CD4-positive, alpha-beta T cell treated with Interferon gamma for 1 hour (primary cell): ENCODE results near the gene FGF14.

Experiments used
- DNase-seq: peaks from one replicate; pipeline ENCODE4 v3.0.0-alpha.2; 2020

FGF14 gene

DNA sequence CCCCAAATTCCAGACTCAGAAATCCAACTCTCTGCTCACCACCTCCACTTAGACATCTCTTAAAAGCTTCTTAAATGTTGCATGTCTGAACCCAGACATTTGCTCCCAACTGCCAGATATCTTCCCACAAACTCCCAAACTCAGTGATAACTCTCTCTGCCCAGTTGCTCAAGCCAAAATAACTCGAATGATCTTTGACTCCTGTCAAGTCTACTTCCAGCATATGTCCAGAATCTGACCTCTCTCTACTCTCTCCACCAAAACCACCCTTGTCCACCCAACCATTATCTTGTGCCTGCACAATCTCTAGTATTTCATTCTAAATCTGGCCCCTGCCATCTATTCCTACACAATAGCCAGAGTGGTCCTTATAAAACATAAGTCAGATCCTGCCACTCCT is 99.3 kb downstream of the FGF14 start:
- no peak for DNase-seq

DNA sequence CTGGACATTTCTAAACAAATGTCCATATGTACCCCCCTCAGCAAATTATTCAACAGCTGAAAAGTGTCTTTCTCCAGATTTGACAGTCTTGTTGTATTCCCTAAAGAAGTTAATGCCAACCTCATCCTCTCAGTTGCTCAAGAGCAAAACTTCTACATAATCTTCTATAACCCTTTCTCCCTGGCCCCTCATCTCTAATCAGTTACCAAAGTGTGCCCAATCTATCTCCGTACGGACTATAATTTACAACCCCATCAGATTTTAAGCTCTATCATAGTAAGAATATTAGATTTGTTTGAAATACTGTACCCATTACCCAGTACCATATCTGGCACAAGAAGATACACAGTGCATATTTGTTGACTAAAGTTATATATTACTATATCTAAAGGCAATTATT is 101.5 kb downstream of the FGF14 start:
- no peak for DNase-seq

DNA sequence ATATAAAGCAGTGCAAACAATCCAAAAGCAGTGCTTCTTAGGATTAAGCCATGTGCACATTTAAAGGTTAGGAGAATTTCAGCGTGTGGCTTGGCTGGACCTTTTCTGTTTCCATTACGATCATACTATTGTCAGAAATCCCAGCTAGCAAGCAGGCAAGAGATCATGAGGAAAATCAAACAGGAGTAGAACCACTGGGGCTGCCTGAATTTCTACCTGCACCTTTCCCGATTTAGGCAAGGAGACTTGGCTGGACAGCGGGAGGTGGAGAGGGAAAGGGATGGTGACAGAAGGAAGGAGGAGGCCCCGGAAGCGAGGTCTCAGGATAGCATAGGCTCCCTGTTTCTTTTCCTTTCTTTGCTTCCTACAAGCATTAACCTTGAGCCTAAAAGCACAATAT is 102.5 kb downstream of the FGF14 start:
- no peak for DNase-seq

DNA sequence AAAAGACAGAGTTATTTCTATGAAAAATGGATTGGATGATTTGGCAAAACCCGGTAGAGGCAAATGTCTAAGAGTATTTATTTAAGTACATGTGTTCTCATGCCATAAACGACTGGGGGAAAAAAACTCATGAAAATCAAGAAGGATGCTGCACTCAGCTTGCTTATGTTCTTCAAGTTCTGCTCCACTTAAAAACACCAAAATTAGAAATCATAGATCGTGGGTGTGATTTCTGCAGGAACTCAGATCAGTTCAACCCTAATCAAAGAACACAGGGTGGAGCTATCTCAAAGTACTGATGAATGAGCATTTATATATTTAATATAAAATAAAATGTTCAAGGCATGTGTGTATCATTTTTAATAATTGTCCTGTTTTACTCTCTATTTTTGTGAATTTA is 103.8 kb downstream of the FGF14 start:
- DNase-seq, result no peak

DNA sequence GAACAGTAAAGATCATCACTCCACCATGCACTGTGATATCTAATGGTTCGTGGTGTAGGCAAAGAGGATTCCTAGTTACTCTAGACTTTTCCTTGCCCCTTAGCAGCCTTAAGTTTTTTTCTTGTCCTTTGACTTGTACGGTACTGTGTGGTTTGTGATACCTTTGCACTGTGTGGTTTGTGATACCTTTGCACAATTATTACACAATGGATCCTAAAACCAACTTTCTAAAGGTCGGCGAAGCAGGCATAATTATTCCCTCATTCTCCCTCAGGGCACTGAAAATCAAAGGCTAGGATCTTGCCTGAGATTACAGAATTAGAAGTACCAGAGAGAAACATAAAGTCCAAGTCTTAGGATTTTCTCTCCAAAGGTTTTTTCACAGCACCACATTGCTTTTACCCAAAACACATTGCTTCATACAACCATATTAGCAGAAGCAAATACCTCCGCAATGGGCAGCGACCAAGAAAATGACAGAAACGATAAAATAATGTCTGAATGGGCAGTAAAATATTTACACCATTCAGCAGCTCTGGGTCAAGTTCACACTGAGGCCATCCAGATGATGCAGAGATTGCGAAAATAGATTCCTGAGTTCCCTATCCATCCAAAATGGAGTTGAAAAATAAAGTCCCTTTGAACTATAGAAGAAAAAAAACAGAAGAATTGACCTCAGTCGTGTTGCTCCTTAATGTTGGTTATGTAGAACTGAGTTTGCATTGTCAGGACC is 106.4 kb downstream of the FGF14 start:
- DNase-seq, result no peak

DNA sequence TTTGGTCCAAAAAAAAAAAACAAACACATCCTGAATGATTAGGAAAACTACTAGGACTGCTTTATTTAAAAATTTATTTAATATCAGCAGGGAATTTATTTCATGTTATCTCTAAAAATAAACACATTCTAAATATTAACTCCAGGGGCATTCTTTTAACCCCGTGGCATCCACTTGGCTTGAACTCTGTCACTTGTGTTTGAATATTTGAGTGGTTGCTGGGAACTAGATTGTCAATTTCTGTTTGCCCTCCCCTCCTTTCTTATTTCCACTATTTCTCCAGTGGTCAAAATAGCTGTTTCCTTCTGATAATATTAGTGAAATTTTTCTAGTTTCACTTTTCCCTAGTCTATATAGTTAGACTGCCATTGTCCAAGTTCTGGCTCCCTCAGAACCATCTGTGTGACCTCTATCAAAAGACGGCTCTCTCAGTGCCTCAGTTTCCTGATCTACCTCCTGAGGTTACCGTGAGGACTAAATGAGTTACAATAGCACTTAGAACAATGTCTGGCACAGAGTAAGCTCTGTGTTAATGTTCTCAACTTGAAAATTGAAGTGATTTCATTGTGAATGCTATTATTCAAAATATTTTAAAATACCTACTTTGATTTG is 107.3 kb downstream of the FGF14 start:
- no peak for DNase-seq

DNA sequence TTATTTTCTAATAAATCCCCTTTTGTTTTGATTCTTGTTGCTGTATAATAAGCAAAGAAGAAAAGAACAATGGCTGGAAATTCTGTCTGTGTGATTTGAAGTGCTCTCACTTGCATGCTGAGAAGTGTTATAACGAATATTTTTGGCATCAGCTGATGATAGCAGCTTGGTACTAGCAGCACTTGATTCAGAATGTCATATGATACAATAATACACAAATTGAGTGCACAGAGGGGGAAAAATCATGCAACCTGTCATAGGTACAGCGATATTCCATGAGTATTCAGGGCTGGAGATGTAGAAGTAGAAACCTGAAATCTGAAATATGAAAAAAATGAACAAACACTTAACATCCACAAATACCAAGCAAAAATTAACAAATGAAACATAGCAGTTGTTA is 108.1 kb downstream of the FGF14 start:
- no peak for DNase-seq

DNA sequence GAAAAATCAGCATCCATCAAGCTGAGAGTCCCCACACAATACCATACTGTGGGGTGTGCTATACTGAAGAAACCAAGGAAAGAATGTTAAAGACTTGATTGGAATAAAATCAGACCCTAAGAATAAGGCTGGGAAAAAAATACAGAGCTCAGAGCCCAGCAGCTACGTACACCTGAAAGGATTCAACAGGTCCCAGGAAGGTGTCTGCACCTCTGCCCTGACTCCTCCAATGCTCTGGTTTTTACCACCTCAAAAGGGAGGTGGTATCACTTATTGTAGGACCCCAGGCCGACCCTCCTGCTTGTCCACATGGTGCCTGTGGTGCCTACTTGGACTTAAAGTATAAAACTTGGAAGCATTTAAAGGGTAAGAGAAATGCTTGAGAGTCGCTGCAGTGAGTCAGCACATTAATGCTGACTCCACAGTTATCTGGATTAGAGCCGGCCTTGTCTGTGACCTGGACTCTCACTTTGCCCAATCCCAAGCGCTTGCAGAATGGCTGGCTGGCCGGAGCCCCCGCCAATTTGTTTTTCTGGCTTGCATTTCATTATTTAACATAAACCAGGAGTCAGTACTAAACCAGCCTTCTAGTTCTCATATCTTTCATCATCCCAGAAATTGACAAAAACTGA is 110.1 kb downstream of the FGF14 start:
- no peak for DNase-seq

DNA sequence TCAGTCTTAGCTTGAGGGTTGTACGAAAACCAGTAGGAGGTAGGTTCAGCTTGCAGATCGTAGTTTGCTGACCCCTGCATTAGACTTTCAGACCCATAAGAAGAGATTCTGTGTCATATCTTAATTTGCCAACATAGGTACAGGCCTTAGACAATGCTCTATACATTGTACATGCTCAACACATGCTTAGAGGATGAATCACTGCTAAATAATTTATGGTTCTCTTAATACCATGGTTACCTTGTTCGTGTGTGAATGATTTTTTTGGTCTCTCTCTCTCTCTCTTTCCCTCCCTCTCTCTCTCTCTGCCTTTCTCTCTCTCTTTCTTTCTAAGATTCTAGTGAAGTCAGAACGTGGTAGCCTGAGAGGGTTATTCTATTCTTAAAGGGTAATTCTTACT is 112.2 kb downstream of the FGF14 start:
- DNase-seq, result no peak

DNA sequence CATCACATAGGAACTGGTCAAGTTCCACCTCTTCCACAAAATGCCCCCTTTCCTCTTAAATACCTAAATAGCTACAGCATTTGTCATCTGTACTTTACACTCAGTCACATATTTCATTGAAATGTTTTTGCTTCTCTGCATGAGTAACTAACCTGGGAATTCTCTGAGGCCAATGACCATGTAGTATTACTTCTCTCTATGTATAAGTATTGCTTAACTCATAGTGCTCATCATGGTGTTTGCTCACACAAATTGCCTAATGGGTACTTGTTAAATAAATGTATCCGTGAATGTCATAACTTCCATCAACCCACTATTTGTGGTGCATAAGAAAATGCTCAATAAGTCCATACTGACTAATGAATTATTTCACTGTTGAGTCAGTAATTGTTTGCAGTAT is 115.5 kb downstream of the FGF14 start:
- DNase-seq, result no peak

DNA sequence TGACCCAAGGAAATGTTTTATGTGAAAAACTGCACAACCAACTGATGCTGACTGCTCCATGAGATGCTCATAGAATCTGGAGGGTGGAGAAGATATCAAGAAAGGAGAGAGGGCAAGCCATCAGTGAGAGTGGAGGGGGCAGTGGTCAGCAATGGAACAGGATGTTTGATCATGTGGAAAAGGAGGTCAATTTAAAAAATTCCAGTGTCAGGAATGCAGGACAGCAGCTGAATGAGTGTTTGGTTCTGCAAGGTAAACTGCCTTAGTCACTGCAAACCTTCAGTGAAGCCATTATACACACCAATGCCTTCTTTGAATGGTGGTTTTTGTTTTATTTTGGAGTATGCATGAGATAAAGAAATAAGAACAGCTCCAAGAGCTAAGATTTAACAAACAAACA is 121.5 kb downstream of the FGF14 start:
- DNase-seq, result no peak

DNA sequence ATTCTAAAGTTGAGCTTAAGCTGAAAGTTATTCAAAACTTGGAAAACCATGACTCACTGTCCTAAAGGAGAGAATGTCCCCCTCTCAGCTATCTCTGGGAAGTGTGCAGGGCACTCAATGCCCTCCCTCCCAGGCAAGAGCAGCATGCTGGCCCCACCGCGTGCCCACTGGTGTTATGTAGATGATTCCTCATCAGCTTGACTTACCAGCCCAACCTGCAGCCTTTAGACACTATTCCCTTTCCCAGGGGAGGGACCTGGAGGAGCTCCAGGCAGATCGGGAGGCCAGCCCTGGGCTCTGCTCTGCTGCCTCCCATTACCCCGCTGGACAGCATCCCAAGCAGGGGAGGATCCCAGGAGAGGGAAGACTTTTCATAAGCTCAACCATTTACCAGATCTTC is 124.6 kb downstream of the FGF14 start:
- no peak for DNase-seq

DNA sequence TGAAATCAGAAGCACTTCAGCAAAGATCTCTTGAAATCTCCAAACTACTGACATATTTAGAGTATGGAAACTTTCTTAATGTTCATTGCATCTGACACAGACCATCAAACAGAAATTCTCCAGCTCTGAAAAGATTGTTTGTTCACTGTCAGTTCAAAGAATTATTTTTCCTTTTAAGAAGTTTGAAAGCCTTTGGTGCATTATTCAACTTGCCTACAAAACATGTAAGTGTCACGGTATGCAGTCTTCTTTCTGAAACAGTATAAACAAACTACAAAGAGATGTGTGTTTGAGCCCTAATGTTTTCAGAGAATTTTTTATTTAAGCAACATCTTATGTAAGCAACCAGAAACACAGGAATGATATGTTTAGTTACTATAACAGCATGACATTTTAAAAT is 125.4 kb downstream of the FGF14 start:
- DNase-seq, result no peak

DNA sequence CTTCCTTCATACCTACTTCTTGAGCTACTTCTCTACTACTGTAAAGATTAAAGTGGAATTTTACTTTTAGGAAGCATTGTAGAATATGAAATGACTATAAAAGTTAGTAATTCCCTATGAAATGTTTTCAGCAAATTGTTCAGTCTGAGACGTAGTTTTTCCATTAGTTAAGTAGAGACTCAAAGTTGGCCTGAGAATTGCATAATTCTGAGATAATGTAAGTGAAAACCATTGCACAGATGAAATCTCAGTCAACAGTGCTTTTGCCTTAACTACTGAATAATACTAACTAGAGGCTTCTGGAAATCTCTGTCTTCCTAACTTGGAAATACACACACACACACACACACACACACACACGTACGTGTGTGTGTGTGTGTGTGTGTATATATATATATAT is 125.9 kb downstream of the FGF14 start:
- DNase-seq, result no peak

DNA sequence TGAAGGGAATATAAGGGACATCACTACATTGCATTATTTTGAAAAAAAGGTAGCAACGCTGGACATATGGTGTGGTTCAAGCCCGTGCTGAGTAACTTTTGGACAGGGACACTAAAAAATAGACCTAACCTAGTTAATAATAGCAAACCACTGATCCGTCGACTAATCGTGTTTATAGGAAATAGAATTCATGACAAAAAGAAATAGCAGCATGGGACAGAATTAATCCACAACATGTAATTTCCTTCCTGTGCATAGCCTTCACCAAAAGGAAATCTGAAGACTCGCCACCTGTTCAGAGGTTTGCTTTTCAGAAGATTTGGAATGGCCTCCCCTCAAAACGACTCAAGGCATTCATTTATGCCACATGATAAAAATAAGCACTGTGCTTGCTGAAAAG is 128.7 kb downstream of the FGF14 start:
- no peak for DNase-seq

DNA sequence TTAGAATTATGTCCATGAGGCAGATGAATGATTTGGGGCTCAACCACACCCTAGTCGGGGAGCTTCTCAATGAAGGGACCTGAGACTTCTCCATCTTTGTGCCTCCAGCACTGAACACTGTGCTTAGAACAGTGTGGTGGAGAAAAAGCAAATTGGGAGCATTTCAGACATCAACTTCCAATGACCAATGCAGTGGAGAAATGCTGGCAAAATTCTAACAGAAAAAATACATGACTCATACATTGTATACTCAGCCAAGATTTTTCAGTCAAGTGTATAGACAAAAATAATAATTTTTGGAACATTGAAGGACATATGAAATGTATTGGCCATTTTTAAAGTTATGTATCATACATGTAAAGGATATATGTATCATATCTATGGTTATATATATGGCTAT is 134.7 kb downstream of the FGF14 start:
- no peak for DNase-seq

DNA sequence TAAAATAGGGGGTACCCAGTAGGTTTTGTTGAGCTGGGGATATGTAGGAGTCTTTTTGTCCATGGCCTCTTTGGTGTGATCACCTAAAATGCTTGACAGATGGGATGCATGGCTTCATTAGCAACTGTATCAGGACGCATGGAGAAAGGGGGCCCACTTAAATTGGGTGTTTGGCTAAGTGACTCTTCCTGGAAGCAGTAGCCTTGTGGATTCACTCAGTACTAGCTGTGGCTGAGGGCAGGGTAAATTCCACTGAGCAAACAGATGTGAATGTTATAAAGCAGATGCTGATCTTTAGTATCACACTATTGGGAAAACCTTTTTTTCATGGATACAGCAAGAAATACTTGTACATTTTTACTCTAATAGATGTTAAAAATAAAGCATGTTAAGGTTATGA is 140.0 kb downstream of the FGF14 start:
- no peak for DNase-seq

DNA sequence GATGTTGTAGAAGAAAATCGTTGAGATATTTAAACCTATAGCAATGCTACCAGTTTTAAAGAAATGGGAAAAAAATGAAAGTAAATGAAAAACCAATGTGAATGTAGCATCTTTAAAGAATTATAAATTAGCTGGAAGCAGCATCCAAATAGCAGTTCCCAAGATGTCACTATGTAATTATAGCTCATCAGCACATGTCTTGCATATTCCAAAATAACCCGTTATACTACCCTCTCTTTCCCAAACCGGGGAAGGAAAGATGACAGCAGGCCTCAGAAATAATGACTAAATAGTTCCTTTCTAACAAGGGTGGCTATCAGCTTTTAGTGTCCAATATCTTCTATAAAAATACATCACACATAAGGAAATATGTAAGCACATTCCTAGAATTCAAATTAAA is 140.5 kb downstream of the FGF14 start:
- no peak for DNase-seq

DNA sequence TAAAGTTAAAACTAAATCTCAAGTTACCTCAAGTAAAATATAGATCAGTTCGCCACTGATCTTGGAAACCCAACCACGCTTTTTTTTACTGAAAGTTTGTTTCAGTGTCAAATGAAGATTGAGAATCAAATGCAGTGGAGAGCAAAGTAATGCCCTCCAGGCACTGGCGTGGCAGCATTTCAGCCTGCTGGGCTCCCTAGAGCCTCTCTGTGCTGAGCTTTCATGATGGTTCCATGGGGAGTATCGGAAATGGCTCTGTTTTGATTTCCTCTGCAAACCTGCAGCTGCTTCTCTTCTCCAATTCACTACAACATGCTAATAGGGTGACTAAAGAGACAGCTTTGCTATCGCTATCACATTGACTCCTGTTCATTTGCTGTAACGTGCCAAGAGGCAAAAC is 141.6 kb downstream of the FGF14 start:
- no peak for DNase-seq

DNA sequence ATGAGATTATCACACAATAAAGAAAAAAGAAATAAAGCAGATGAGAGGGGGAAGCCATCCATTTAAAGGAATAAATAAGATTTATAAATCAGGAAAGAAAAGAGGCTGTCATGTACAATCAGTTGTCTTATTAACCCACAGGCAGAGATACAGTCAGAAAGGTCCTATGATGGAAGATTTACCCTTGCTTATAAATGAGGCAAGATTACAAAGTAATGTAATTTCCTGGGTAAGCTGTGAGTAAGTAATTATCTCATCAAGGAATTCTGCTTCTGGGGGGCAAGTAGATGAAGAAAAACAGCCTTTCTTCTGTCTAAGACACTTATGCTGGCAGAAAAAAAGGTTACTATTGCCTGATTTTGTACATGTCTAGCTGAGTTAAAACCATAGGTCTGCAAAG is 146.4 kb downstream of the FGF14 start:
- DNase-seq, result no peak

DNA sequence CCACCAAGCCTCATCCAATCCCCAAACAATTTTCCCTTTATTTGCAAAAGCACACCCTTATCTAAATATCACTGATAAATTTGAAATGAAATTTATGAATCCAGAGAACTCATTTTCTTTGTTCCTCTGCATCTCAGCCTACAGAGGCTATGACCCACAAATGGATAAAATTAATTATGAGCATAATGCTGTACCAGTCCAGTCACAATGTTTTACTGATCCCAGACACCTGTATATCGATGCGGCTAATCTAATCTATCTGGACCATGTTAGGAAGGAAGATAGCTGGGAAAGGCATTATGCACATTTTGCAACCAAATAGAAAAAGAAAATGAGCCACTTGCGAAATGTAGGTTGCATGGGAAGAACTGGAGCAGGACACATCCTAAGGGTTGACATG is 150.0 kb downstream of the FGF14 start:
- DNase-seq, result no peak

DNA sequence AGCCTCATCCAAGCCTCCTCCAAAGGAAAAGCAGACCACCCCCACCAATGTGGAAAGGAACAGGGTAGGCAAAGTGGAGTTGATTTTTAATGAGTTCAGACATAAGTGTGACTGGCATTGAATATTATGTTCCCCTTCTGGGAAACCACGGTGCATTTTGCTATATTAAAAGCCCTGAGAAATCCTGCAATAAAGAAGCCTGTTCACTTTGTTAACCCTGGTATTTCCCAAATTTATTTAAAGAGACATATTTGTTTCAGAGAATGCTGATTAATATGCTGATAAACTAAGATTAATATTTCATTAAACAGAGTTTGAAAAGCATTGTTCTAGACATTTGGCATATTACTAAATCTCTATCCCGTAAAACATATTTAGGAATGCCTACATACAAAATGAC is 151.4 kb downstream of the FGF14 start:
- DNase-seq, result no peak

DNA sequence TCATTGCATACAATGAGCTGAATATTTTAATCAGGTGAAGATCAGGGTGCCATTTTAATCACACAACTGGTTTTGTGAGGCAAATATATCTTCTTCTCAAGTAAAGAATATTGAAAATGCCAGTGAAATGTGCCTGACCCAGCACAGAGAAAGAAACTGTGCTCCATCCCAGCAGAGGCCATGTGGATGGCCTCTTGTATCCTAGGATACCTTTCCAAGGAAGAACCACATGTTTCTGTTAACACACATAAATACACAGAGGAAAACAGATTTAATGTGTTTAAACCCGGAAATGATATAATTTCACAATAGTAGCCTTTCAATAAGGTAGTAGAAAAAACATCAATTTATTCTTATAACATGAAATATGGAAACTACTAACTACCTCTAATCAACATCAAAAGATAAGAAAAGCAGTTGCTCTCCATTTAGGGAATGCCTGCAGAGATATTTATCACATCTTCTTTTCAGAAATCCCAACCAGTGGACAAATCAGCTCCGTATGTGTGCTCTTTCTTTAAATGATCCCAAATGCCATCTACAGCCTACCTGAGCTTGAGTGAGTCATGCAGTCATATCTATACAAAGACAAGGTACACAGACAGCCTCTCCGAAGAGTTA is 157.1 kb downstream of the FGF14 start:
- DNase-seq, result no peak

DNA sequence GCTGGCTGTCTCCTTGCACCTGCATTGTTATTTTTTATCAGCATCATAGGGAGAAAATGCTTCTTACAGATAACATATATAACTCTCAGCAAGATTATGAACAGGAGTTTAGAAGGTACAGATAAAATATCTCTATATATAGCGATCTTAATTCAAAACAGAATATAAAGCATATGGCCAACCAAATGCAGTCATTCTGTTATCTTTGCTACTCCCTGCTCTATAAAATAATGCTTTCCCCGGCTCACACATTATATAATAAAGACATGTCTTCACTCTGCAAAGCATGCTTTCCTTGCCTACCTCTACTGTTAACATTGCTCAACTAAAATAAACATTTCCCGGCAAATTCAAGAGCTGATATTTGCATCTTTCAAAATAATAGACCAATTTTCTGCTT is 161.7 kb downstream of the FGF14 start:
- DNase-seq, result no peak
